Activated gamma-delta T cell (primary cell): ENCODE data around the gene EFNA1.
"Not testable (repeated sequence)": the region's sequence is repeated elsewhere in the genome, so short reads cannot be mapped to it uniquely, and the experiment has no call there.

Experiments used
- DNase-seq: peaks from one replicate; lab custom pipeline; 2025; lab: John Stamatoyannopoulos, UW

The EFNA1 gene

GRCh38 chr1:155092131-155092530 lies 35.5 kb upstream of the EFNA1 start:
- no peak for DNase-seq

- DNase-seq: no peak
Measured at GRCh38 chr1:155092641-155093040, 35.0 kb upstream of the EFNA1 start.

GRCh38 chr1:155093911-155094621 lies 33.6 kb upstream of the EFNA1 start:
- no peak for DNase-seq

GRCh38 chr1:155094622-155094948 lies 33.1 kb upstream of the EFNA1 start:
- DNase-seq: no peak

GRCh38 chr1:155099331-155099730 lies 28.3 kb upstream of the EFNA1 start:
- DNase-seq: no peak

GRCh38 chr1:155103325-155103724 lies 24.4 kb upstream of the EFNA1 start:
- DNase-seq: no peak

- no peak for DNase-seq
Measured at GRCh38 chr1:155104605-155105534, 22.8 kb upstream of the EFNA1 start.

GRCh38 chr1:155105604-155106011 lies 22.1 kb upstream of the EFNA1 start:
- DNase-seq: no peak

- DNase-seq: no peak
Measured at GRCh38 chr1:155106862-155107261, 20.8 kb upstream of the EFNA1 start.

GRCh38 chr1:155107309-155108264 lies 20.1 kb upstream of the EFNA1 start:
- DNase-seq: no peak

GRCh38 chr1:155108296-155108695 lies 19.4 kb upstream of the EFNA1 start:
- DNase-seq: no peak

GRCh38 chr1:155110381-155110780 lies 17.3 kb upstream of the EFNA1 start:
- no peak for DNase-seq

- DNase-seq: no peak
Measured at GRCh38 chr1:155110826-155111225, 16.9 kb upstream of the EFNA1 start.

GRCh38 chr1:155113450-155113980 lies 14.2 kb upstream of the EFNA1 start:
- no peak for DNase-seq

- no peak for DNase-seq
Measured at GRCh38 chr1:155116113-155116764, 11.4 kb upstream of the EFNA1 start.

- no peak for DNase-seq
Measured at GRCh38 chr1:155117610-155118009, 10.1 kb upstream of the EFNA1 start.

- not testable (repeated sequence) for DNase-seq
Measured at GRCh38 chr1:155118090-155118489, 9.6 kb upstream of the EFNA1 start.

GRCh38 chr1:155120253-155120652 lies 7.4 kb upstream of the EFNA1 start:
- no peak for DNase-seq

- no peak for DNase-seq
Measured at GRCh38 chr1:155121249-155121648, 6.4 kb upstream of the EFNA1 start.

- no peak for DNase-seq
Measured at GRCh38 chr1:155122308-155122707, 5.4 kb upstream of the EFNA1 start.

- DNase-seq: no peak
Measured at GRCh38 chr1:155123801-155124200, 3.9 kb upstream of the EFNA1 start.
